Heart right ventricle (tissue), 16 donors: ENCODE measurements around the gene TMEM212. TPM values are rescaled to one million over a fixed set of nuclear protein-coding genes. Genes with fewer than 3 reads are reported as not detected.
"Not testable (repeated sequence)": the region's sequence is repeated elsewhere in the genome, so short reads cannot be mapped to it uniquely, and the experiment has no call there.

Source experiments
- ATAC-seq, 8 donors: fragments of 200-7000 bp; cut with Tn5 transposase; one replicate each; pipeline ENCODE4 v1.9.1; 2020; ENCODE audit warnings: mild to moderate bottlenecking in 8 of 8, moderate library complexity in 8 of 8, moderate number of reproducible peaks in 1 of 8
- DNase-seq, 2 donors: peaks; one replicate each; pipeline ENCODE4 v3.0.0-alpha.2; 2020
- H3K27ac ChIP-seq, 10 donors: fragments of 200-600 bp; sonication (generic) in 2 of 10; one replicate each; pipeline versions ENCODE4 v1.5.0 to v1.8.0; 2020 to 2022; ENCODE audit warnings: mild to moderate bottlenecking in 3 of 10
- H3K27me3 ChIP-seq, 7 donors: fragments of 200-600 bp; one replicate each; pipeline ENCODE4 v1.8.0; 2021 to 2022; ENCODE audit warnings: mild to moderate bottlenecking in 2 of 7
- H3K36me3 ChIP-seq, 9 donors: fragments of 200-600 bp; sonication (generic) in 1 of 9; one replicate each; pipeline versions ENCODE4 v1.5.0 to v1.8.0; 2020 to 2022; ENCODE audit warnings: mild to moderate bottlenecking in 2 of 9
- H3K4me1 ChIP-seq, 9 donors: fragments of 200-600 bp; sonication (generic) in 1 of 9; one replicate each; pipeline versions ENCODE4 v1.5.0 to v1.8.0; 2020 to 2022; ENCODE audit warnings: mild to moderate bottlenecking in 4 of 9
- H3K4me3 ChIP-seq, 10 donors: fragments of 200-600 bp; sonication (generic) in 2 of 10; one replicate each; pipeline versions ENCODE4 v1.5.0 to v1.8.0; 2020 to 2022; ENCODE audit warnings: mild to moderate bottlenecking in 7 of 10, moderate library complexity in 2 of 10
- H3K9me3 ChIP-seq, 11 donors: fragments of 200-600 bp in 10 of 11; sonication (generic) in 2 of 11; one replicate each; pipeline versions ENCODE4 v1.5.0 to v1.8.0; 2013 to 2022; ENCODE audit warnings: mild to moderate bottlenecking in 2 of 11, control low read depth in 1 of 11, moderate library complexity in 1 of 11
- WGBS, 2 donors: extraction: QIAGEN DNeasy Blood & Tissue Kit; methylation state at CpG; one replicate each; pipeline ENCODE4 v1.1.7; 2013; ENCODE audit warnings: inconsistent platforms in 1 of 2; 5-methylcytosine and 5-hydroxymethylcytosine counted together
- intact Hi-C, 10 donors: fragments of 100-400 bp; cut with DNase I; formaldehyde crosslinking; loops; one replicate each; pipeline versions ENCODE4 v1.11.1 to v1.14.2; 2022
- polyA plus RNA-seq, 2 donors: library from polyadenylated mRNA; stranded (reverse); fragments of 200-250 nt; gene quantifications; one replicate each; pipeline ENCODE4 v1.2.3, GENCODE V29; 2013
- total RNA-seq, 10 donors: library from RNA; stranded (reverse); fragmentation: NEBNext Ultra II Directional in 3 of 10; extraction: Animal tissue kit (Norgen Biotek cat#: 25700) in 3 of 10; gene quantifications; one replicate each; pipeline versions ENCODE4 v1.2.1 to v1.2.4, GENCODE V29; 2021 to 2023
- TF ChIP-seq, protein P1 (sequence below), 9 donors: fragments of 200-600 bp; sonication (generic) in 2 of 9; IDR thresholded peaks; one replicate each; pipeline versions ENCODE4 v1.5.0 to v1.8.0; 2021 to 2022; ENCODE audit warnings: antibody characterized with exemption in 9 of 9, mild to moderate bottlenecking in 5 of 9, moderate library complexity in 1 of 9
- donor health status: Arrhythmogenic right ventricular cardiomyopathy.
- donor health status: ischemic (EF 13 %, LVEDD 7.1; RV severe dilation, severe dysfunction).
- donor health status: healthy with polysubstance abuse.
- donor health status: DM: no; HTN: yes; CAD: no.
- donor health status: DM: no; HTN: no; CAD: no.
- donor health status: ischemic (EF 25% LVEDD 6.9; RV normal size, moderate dysfunction).
- donor health status: ischemic (EF 25% LVEDD 5.7; RV mildly dilated, moderate dysfunction).
- donor health status: healthy.
- donor health status: DM: yes; HTN: yes; CAD: no.
- donor health status: Ischemic cardiomyopathy.
- donor health status: ischemic (EF 35%, LVEDD 5.7; RV mildly dilated, moderate dysfunction).
- donor health status: nonischemic (EF 11% LVEDD 7.7; RV severe dilation, severe dysfunction).
- donor health status: DM: yes; HTN: yes; CAD: no.
- donor health status: PGD.
- donor health status: ischemic (EF 29% LVEDD 5.4; RV normal size, mild dysfunction).
- donor health status: nonischemic (EF 23%, LVEDD 6.1; RV moderate dilation, normal function).

The TMEM212 gene
- total and polyA plus RNA-seq, 12 donors: not detected

DNA sequence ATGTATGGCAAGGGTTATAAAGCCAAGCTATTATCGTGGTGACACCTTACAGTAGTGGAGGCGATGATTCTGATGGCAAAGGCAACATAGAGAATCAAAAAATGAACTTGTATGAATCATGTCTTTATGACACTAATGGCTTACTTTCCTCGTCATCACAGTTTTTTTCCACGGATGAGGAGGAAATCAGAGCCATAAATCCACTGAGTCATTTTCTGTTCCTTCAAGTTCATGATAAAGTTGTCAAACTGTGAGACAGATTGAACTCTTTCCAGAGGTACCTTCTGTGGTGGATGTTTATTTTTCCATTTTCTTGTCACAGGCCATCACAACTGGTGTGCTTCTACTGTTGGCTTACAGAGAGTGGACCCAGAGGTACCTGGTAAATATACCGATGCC lies 8.5 kb downstream of the TMEM212 start:
- intact Hi-C loops: no loop called here
- no peaks in the 10 kb centered on the region for H3K27me3 ChIP-seq
- peaks cover 0 to 23% (median 9%) of the 10 kb centered on the region in 11 donors for H3K9me3 ChIP-seq
- no peak for ATAC-seq
- H3K36me3 ChIP-seq: no peaks in the 10 kb centered on the region
- TF ChIP-seq, protein P1, sequence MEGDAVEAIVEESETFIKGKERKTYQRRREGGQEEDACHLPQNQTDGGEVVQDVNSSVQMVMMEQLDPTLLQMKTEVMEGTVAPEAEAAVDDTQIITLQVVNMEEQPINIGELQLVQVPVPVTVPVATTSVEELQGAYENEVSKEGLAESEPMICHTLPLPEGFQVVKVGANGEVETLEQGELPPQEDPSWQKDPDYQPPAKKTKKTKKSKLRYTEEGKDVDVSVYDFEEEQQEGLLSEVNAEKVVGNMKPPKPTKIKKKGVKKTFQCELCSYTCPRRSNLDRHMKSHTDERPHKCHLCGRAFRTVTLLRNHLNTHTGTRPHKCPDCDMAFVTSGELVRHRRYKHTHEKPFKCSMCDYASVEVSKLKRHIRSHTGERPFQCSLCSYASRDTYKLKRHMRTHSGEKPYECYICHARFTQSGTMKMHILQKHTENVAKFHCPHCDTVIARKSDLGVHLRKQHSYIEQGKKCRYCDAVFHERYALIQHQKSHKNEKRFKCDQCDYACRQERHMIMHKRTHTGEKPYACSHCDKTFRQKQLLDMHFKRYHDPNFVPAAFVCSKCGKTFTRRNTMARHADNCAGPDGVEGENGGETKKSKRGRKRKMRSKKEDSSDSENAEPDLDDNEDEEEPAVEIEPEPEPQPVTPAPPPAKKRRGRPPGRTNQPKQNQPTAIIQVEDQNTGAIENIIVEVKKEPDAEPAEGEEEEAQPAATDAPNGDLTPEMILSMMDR (IDR thresholded peaks at IDR 0.05): no peak
- H3K27ac ChIP-seq: no peak overlapping the region
- peaks cover 0 to 30% (median 15%) of the 10 kb centered on the region in 9 donors for H3K4me1 ChIP-seq
- 76 to 83% methylated on average over 5 of the region's 5 CpGs for WGBS, 2 donors
- no peak overlapping the region for H3K4me3 ChIP-seq
- DNase-seq: no peak

DNA sequence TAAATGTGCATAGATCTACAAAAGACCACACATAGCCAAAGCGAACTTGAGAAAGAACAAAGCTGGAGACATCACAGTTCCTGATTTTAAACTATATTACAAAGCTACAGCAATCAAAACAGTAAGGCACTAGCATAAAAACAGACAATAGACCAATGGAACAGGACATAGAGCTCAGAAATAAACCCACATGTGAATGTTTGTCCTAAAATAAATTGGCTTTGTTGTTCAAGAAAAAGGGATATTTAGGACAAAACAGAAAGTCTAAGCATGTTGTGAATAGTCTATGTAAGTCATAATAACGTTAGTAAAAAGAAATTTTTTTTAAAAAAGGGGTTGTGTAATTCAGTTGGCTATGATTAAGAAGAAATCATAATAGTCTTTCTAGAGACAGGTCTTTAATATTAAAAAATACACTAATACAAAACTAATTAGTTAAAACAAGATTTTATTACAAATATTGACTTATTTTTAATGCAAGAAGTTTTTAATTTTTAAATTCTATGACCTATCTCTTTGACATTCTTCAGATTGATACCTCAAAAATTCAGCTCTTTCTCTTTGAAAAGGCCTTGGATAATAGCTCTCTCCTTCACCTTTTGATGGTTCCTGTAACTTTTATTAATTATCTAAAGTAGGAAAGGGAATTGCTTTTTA lies 11.6 kb downstream of the TMEM212 start:
- Histone ChIP-seq H3K27ac (no peak overlapping the region), H3K4me3 (no peak overlapping the region), H3K27me3 (no peaks in the 10 kb centered on the region), H3K4me1 (peaks cover 0 to 15% (median 7%) of the 10 kb centered on the region in 9 donors), H3K9me3 (peaks cover 0 to 23% (median 9%) of the 10 kb centered on the region in 11 donors), H3K36me3 (no peaks in the 10 kb centered on the region)
- no peak for ATAC-seq
- DNase-seq: no peak
- intact Hi-C loops: no loop called here
- TF ChIP-seq, protein P1 (IDR thresholded peaks at IDR 0.05): no peak
- 87 to 93% methylated on average over 2 of the region's 2 CpGs for WGBS, 2 donors

DNA sequence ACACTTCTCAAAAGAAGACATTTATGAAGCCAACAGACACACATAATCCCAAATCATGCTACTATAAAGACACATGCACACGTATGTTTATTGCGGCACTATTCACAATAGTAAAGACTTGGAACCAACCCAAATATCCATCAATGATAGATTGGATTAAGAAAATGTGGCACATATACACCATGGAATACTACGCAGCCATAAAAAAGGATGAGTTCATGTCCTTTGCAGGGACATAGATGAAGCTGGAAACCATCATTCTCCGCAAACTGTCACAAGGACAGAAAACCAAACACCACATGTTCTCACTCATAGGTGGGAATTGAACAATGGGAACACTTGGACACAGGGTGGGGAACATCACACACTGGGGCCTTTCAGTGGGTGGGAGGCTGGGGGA lies 15.6 kb downstream of the TMEM212 start:
- H3K4me3 ChIP-seq, intact Hi-C loops, H3K27me3 ChIP-seq, ATAC-seq, H3K36me3 ChIP-seq, H3K27ac ChIP-seq, DNase-seq: not testable (repeated sequence)
- peaks cover 0 to 21% (median 9%) of the 10 kb centered on the region in 11 donors for H3K9me3 ChIP-seq
- peaks cover 0 to 29% (median 26%) of the 10 kb centered on the region in 9 donors for H3K4me1 ChIP-seq
- WGBS, 2 donors: 95 to 98% methylated on average over 4 of the region's 4 CpGs

DNA sequence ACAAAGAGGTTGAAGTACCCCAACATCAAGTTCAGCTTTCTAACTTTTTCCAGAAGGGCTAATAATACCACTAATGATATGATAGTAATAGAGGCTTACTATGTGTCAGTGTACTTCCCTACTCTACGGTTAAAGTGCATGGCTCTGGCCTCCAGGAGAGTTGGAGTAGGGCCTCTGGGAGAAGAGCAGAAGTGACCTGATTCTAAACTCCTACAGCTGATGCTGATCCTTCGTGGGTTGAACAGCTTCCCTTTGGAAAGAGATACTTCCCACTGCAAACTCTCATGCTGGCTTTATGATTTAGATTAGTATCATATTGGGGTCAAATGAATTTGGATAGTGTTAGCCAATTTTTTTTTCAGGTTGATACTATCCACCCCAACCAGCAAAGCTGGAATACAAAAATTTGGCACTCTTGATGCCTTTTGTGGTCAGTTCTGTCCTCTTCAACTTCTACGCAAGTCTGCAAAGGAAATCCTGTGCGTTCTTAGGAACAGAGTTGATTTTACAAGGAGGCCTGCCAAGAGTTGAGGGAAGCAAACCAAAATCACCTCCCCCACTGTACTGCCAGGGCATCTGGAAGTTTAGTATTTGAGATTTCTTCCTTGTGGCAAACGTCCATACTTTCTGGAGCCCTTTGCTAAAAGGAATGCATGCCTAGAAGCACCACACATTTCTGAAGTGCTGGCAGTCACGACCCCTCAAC lies 17.8 kb downstream of the TMEM212 start:
- Histone ChIP-seq H3K27me3 (no peaks in the 10 kb centered on the region), H3K9me3 (peaks cover 0 to 4% (median 0%) of the 10 kb centered on the region in 11 donors), H3K36me3 (no peaks in the 10 kb centered on the region), H3K27ac (peak overlapping the region in 7 of 10 donors; percentile 15 to 71 (median 57)), H3K4me1 (peaks cover 0 to 43% (median 30%) of the 10 kb centered on the region in 9 donors), H3K4me3 (no peak overlapping the region)
- TF ChIP-seq, protein P1 (IDR thresholded peaks at IDR 0.05): no peak
- intact Hi-C loops: no loop called here
- DNase-seq: peak in 1 of 2 donors; percentile 74
- peak; percentile 76 to 93 (median 90) for ATAC-seq
- WGBS, 2 donors: 31 to 43% methylated on average over 6 of the region's 6 CpGs
